ENCODE data around the gene KRTAP10-3. TPM values are rescaled to one million over a fixed set of nuclear protein-coding genes. Genes with fewer than 3 reads are reported as not detected.
A peak's percentile ranks its signal among the peaks of the same experiment; 100 is the strongest.
"Not testable (repeated sequence)": the region's sequence is repeated elsewhere in the genome, so short reads cannot be mapped to it uniquely, and the experiment has no call there.

The KRTAP10-3 gene
- total and polyA plus RNA-seq, 8 donors, result not detected

- H3K4me1 ChIP-seq, result no peaks in the 10 kb centered on the region
- no peak within 1 kb of the TSS for H3K27ac ChIP-seq
- H3K36me3 ChIP-seq, result no peaks in the 10 kb centered on the region
- ATAC-seq, result no peak
- no peaks in the 10 kb centered on the region for H3K9me3 ChIP-seq
- 52 to 63% methylated on average over 33 of the region's 33 CpGs for WGBS, 2 donors
- peak in 1 of 6 donors; percentile 52 for DNase-seq
- intact Hi-C loops (cut with DNase I), result no loop called here
- no peak within 1 kb of the TSS for H3K4me3 ChIP-seq
- no peak for FAIRE-seq
- no peaks in the 10 kb centered on the region for H3K27me3 ChIP-seq
- no peak for TF ChIP-seq CTCF (IDR thresholded peaks at IDR 0.05)
These were observed 34.1 kb upstream of the KRTAP10-3 start, which contains the start of gene KRTAP10-6 for GRCh38 chr21:44592446-44593311. Gene KRTAP10-6 (minus strand): TSS chr21:44592505. CDS start chr21:44592484, 21 bp downstream.

- 13 to 32% methylated on average over 1 to 4 of the region's 4 CpGs for WGBS, 2 donors
- H3K4me1 ChIP-seq; H3K36me3 ChIP-seq; H3K27ac ChIP-seq; ATAC-seq; H3K4me3 ChIP-seq; FAIRE-seq; H3K27me3 ChIP-seq; H3K9me3 ChIP-seq; intact Hi-C loops (cut with DNase I): not testable (repeated sequence)
- DNase-seq, result peak in 1 of 6 donors; percentile 40
These were observed 33.2 kb upstream of the KRTAP10-3 start for GRCh38 chr21:44591801-44592130.

- H3K4me3 ChIP-seq; FAIRE-seq; DNase-seq; H3K27ac ChIP-seq; H3K4me1 ChIP-seq; H3K36me3 ChIP-seq; H3K27me3 ChIP-seq; H3K9me3 ChIP-seq; intact Hi-C loops (cut with DNase I); ATAC-seq: not testable (repeated sequence)
- WGBS, 2 donors, result 39 to 50% methylated on average over 15 to 18 of the region's 19 CpGs
These were observed 32.6 kb upstream of the KRTAP10-3 start for GRCh38 chr21:44590897-44591800.

- TF ChIP-seq CTCF (IDR thresholded peaks at IDR 0.05), result no peak
- Histone ChIP-seq H3K27me3 (peaks cover 0 to 7% (median 0%) of the 10 kb centered on the region in 4 donors), H3K27ac (no peak overlapping the region), H3K4me1 (no peaks in the 10 kb centered on the region), H3K4me3 (no peak overlapping the region), H3K9me3 (no peaks in the 10 kb centered on the region), H3K36me3 (no peaks in the 10 kb centered on the region)
- ATAC-seq, result no peak
- FAIRE-seq, result no peak
- intact Hi-C loops (cut with DNase I), result no loop called here
- peak in 1 of 6 donors; percentile 47 for DNase-seq
- 53 to 68% methylated on average over 10 of the region's 10 CpGs for WGBS, 2 donors
These were observed 31.7 kb upstream of the KRTAP10-3 start for GRCh38 chr21:44590311-44590721.

- no peak for TF ChIP-seq CTCF (IDR thresholded peaks at IDR 0.05)
- Histone ChIP-seq H3K27ac (no peak overlapping the region), H3K4me1 (no peaks in the 10 kb centered on the region), H3K36me3 (no peaks in the 10 kb centered on the region), H3K27me3 (peaks cover 0 to 7% (median 0%) of the 10 kb centered on the region in 4 donors), H3K4me3 (no peak overlapping the region), H3K9me3 (no peaks in the 10 kb centered on the region)
- intact Hi-C loops (cut with DNase I), result no loop called here
- FAIRE-seq (no peak), ATAC-seq (no peak), DNase-seq (peak in 1 of 6 donors; percentile 28)
- 48 to 55% methylated on average over 24 of the region's 24 CpGs for WGBS, 2 donors
These were observed 31.2 kb upstream of the KRTAP10-3 start for GRCh38 chr21:44589586-44590305.

Measured in pancreas (tissue), 10 donors.